ENCODE measurements around the gene COCH.

The COCH gene

DNA sequence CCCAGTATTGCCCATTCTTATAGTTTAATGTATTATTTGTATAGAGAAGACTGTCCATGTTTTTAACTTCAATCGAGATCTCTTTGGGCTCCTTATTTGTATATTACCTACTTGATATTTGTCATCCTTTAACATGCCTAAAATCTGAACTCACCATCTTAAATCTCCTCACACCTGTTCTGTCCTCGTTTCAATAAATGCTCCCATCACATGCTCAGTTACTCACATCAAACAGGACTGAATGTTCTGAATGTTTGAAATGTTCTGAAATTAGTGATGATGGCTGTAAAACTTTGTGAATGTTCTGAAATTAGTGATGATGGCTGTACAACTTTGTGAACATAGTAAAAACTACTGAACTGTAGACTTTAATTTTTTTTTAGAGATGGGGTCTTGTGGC is 34.5 kb downstream of the COCH start:
- ChIA-PET CTCF (no interaction called here), POLR2A (no interaction called here)
- TF ChIP-seq FOXA1 (IDR thresholded peaks at IDR 0.05), result no peak
- no peak for TF ChIP-seq BHLHE40 (IDR thresholded peaks at IDR 0.05; ENCODE audit: borderline replicate concordance)
- no peak for TF ChIP-seq ARNT (IDR thresholded peaks at IDR 0.05)
- no peak for TF ChIP-seq CTBP1 (IDR thresholded peaks at IDR 0.05; ENCODE audit: borderline replicate concordance)
- TF ChIP-seq, protein P1, sequence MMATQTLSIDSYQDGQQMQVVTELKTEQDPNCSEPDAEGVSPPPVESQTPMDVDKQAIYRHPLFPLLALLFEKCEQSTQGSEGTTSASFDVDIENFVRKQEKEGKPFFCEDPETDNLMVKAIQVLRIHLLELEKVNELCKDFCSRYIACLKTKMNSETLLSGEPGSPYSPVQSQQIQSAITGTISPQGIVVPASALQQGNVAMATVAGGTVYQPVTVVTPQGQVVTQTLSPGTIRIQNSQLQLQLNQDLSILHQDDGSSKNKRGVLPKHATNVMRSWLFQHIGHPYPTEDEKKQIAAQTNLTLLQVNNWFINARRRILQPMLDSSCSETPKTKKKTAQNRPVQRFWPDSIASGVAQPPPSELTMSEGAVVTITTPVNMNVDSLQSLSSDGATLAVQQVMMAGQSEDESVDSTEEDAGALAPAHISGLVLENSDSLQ (IDR thresholded peaks at IDR 0.05), result no peak
- TF ChIP-seq HDGF (IDR thresholded peaks at IDR 0.05; ENCODE audit: borderline replicate concordance), result no peak
- TF ChIP-seq ZNF384 (IDR thresholded peaks at IDR 0.05), result no peak
- no peak for TF ChIP-seq NFRKB (IDR thresholded peaks at IDR 0.05)
- no peak for TF ChIP-seq ELF4 (IDR thresholded peaks at IDR 0.05)
- no peak for DNase-seq (ENCODE audit: extremely low spot score)

DNA sequence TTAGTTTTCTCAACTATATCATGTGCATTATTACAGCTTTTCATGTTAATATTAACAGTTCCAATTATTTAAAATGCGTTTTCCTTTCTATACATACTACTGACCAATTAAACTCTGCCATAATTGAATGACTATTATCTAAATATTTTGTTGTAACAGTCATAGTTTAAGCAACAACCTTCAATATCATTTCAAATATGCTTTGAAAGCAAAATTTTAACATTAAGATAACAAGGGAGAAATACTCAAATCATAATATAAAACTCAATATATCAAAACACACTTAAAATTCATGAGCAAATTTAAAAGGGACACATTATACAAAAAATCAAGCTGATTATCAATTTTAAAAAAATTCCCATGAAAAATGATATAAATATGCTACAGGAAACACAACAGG is 40.5 kb downstream of the COCH start:
- ChIA-PET POLR2A (no interaction called here), CTCF (no interaction called here)
- no peak for DNase-seq (ENCODE audit: extremely low spot score)
- no peak for TF ChIP-seq ZNF384 (IDR thresholded peaks at IDR 0.05)
- TF ChIP-seq, protein P1 (IDR thresholded peaks at IDR 0.05), result no peak
- no peak for TF ChIP-seq FOXK2 (IDR thresholded peaks at IDR 0.05)
- TF ChIP-seq ELF4 (IDR thresholded peaks at IDR 0.05), result no peak
- no peak for TF ChIP-seq BHLHE40 (IDR thresholded peaks at IDR 0.05; ENCODE audit: borderline replicate concordance)
- TF ChIP-seq FOXM1 (IDR thresholded peaks at IDR 0.05; ENCODE audit: borderline replicate concordance), result no peak
- no peak for TF ChIP-seq SP1 (IDR thresholded peaks at IDR 0.05)
- TF ChIP-seq LEF1 (IDR thresholded peaks at IDR 0.05; ENCODE audit: borderline replicate concordance), result no peak
- TF ChIP-seq SUZ12 (IDR thresholded peaks at IDR 0.05), result no peak

DNA sequence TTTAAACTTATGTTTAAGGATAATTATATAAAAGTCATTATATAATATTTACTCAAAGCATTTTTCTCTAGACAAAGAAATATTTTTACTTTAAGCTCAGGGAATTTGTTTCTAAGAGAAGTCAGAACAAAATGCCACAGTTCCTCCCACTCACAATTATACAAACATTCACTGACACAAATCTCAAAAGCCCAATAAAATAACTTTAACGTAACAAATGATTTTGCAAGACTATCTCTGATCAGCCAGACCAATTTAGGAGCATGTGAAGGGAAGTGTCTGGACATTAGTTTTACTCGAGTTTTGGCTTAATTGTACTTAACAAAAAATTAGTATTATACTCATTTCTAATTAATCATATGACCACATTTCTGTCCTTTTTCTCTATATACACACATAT is 41.2 kb downstream of the COCH start:
- no peak for DNase-seq (ENCODE audit: extremely low spot score)

DNA sequence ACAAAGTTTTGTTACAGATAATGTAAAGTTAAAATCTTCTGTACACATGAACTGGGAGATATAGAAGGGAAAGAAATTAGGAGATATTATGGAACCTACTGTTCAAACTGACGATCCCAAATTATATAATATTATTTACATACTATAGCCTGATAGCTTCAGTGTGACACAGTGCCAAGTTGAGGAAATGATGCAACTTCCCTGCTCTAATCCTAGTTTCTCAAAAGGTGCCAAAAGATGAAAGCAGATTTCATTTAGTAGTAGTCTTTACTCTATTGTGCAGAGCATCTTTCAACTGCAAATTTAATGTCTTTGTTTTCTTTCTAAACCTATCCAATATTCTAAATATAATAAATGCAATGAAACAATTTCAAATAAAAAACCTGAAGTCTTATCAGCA is 46.9 kb downstream of the COCH start:
- POLR2A ChIA-PET, result no interaction called here
- CTCF ChIA-PET, result no interaction called here
- DNase-seq (ENCODE audit: extremely low spot score), result no peak

More for the DNA sequence above, 41.2 kb downstream of the COCH start:
- CTCF ChIA-PET, result no interaction called here
- TF ChIP-seq ZNF384 (IDR thresholded peaks at IDR 0.05) (no peak), BHLHE40 (IDR thresholded peaks at IDR 0.05; ENCODE audit: borderline replicate concordance) (no peak), TARDBP (IDR thresholded peaks at IDR 0.05) (no peak), SP1 (IDR thresholded peaks at IDR 0.05) (no peak), FOXA1 (IDR thresholded peaks at IDR 0.05) (no peak), L3MBTL2 (conservative IDR thresholded peaks at IDR 0.05) (no peak), CTBP1 (IDR thresholded peaks at IDR 0.05; ENCODE audit: borderline replicate concordance) (no peak), ELF4 (IDR thresholded peaks at IDR 0.05) (no peak), ARNT (IDR thresholded peaks at IDR 0.05) (no peak), NFRKB (IDR thresholded peaks at IDR 0.05) (no peak), SUZ12 (IDR thresholded peaks at IDR 0.05) (no peak), FOXK2 (IDR thresholded peaks at IDR 0.05) (no peak), LEF1 (IDR thresholded peaks at IDR 0.05; ENCODE audit: borderline replicate concordance) (no peak), HDGF (IDR thresholded peaks at IDR 0.05; ENCODE audit: borderline replicate concordance) (no peak), FOXM1 (IDR thresholded peaks at IDR 0.05; ENCODE audit: borderline replicate concordance) (no peak)
- TF ChIP-seq, protein P1 (IDR thresholded peaks at IDR 0.05), result no peak
- POLR2A ChIA-PET, result no interaction called here

DNA sequence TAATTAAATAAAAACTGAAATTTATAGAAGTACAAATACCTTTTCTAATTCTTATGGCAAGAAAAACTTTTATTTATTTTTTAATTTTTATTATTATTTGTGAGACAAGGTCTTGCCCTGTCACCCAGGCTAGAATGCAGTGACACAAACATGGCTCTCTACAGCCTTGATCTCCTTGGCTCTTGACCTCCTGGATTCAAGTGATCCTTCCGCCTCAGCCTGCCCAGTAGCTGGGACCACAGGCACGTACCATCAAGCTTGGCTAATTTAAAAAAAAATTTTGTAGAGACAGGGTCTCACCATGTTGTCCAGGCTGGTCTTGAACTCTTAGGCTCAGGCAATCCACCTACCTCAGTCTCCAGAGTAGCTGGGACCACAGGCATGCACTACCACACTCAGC is 47.4 kb downstream of the COCH start:
- ChIA-PET POLR2A (interaction anchor here (1.1 kb wide), 1 partner anchor 105 kb away, joined by 4 read pairs; the partner anchor contains the start of gene STRN3), CTCF (no interaction called here)
- DNase-seq (ENCODE audit: extremely low spot score), result no peak
- TF ChIP-seq FOXK2 (IDR thresholded peaks at IDR 0.05) (no peak), TARDBP (IDR thresholded peaks at IDR 0.05) (no peak), SP1 (IDR thresholded peaks at IDR 0.05) (no peak), FOXM1 (IDR thresholded peaks at IDR 0.05; ENCODE audit: borderline replicate concordance) (no peak), ELF4 (IDR thresholded peaks at IDR 0.05) (no peak), L3MBTL2 (conservative IDR thresholded peaks at IDR 0.05) (no peak)
- TF ChIP-seq, protein P1 (IDR thresholded peaks at IDR 0.05), result no peak

More for the DNA sequence above, 46.9 kb downstream of the COCH start:
- no peak for TF ChIP-seq ARNT (IDR thresholded peaks at IDR 0.05)
- no peak for TF ChIP-seq TARDBP (IDR thresholded peaks at IDR 0.05)
- TF ChIP-seq, protein P1 (IDR thresholded peaks at IDR 0.05), result no peak

DNA sequence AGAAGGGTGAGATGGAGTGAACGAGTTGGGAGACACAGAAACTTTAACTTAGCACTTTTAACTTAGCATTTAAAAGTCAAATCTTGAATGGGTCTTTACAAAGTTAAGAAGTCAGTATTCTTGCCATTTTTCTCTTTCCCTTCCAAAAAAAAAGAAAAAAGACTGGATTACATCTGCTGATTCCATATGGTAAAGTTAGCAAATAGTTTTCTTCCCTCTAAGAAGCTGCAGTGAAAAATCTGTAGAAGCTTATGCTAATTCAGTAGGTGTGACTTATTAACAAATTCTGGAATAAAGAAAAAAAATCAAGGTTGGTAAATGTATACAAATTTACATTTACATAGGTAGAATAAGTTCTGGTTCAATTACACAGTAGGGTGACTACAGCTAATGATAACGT is 50.9 kb downstream of the COCH start:
- ChIA-PET POLR2A (no interaction called here), CTCF (interaction anchor here (0.6 kb wide), 1 partner anchor 21 kb away, joined by 7 read pairs; no protein-coding TSS in a partner anchor)
- TF ChIP-seq HDGF (IDR thresholded peaks at IDR 0.05; ENCODE audit: borderline replicate concordance), result no peak
- no peak for TF ChIP-seq ZNF384 (IDR thresholded peaks at IDR 0.05)
- TF ChIP-seq ARNT (IDR thresholded peaks at IDR 0.05), result no peak
- TF ChIP-seq FOXK2 (IDR thresholded peaks at IDR 0.05), result no peak
- TF ChIP-seq L3MBTL2 (conservative IDR thresholded peaks at IDR 0.05), result no peak
- no peak for TF ChIP-seq NFRKB (IDR thresholded peaks at IDR 0.05)
- no peak for TF ChIP-seq FOXA1 (IDR thresholded peaks at IDR 0.05)
- TF ChIP-seq TARDBP (IDR thresholded peaks at IDR 0.05), result no peak
- TF ChIP-seq, protein P1 (IDR thresholded peaks at IDR 0.05), result no peak
- no peak for TF ChIP-seq FOXM1 (IDR thresholded peaks at IDR 0.05; ENCODE audit: borderline replicate concordance)
- TF ChIP-seq SUZ12 (IDR thresholded peaks at IDR 0.05), result no peak
- TF ChIP-seq BHLHE40 (IDR thresholded peaks at IDR 0.05; ENCODE audit: borderline replicate concordance), result no peak
- TF ChIP-seq CTBP1 (IDR thresholded peaks at IDR 0.05; ENCODE audit: borderline replicate concordance), result no peak
- no peak for TF ChIP-seq SP1 (IDR thresholded peaks at IDR 0.05)
- no peak for TF ChIP-seq ELF4 (IDR thresholded peaks at IDR 0.05)
- no peak for TF ChIP-seq LEF1 (IDR thresholded peaks at IDR 0.05; ENCODE audit: borderline replicate concordance)
- no peak for DNase-seq (ENCODE audit: extremely low spot score)
